Heart left ventricle (tissue), 16 donors: Measurements from ENCODE around the gene PARP1. TPM values are rescaled to one million over a fixed set of nuclear protein-coding genes. Genes with fewer than 3 reads are reported as not detected.

Source experiments
- ATAC-seq, 4 donors: fragments of 200-7000 bp; cut with Tn5 transposase; one replicate each; pipeline ENCODE4 v1.9.1; 2020 to 2022; ENCODE audit warnings: moderate library complexity in 4 of 4, mild to moderate bottlenecking in 3 of 4, moderate number of reproducible peaks in 1 of 4
- DNase-seq, 5 donors: peaks; one replicate each; pipeline ENCODE4 v3.0.0-alpha.2; 2020
- H3K27ac ChIP-seq, 12 donors: fragments of 200-600 bp; sonication (generic) in 4 of 12; one replicate each; pipeline versions ENCODE4 v1.5.0 to v1.8.0; 2016 to 2022; ENCODE audit warnings: mild to moderate bottlenecking in 2 of 12
- H3K27me3 ChIP-seq, 9 donors: fragments of 200-600 bp; sonication (generic) in 2 of 9; one replicate each; pipeline versions ENCODE4 v1.5.1 to v1.8.0; 2016 to 2022; ENCODE audit warnings: mild to moderate bottlenecking in 3 of 9
- H3K36me3 ChIP-seq, 9 donors: fragments of 200-600 bp; sonication (generic) in 2 of 9; one replicate each; pipeline versions ENCODE4 v1.5.0 to v1.8.0; 2018 to 2022; ENCODE audit warnings: mild to moderate bottlenecking in 2 of 9
- H3K4me1 ChIP-seq, 12 donors: fragments of 200-600 bp; sonication (generic) in 4 of 12; one replicate each; pipeline versions ENCODE4 v1.5.0 to v1.8.0; 2016 to 2022; ENCODE audit warnings: mild to moderate bottlenecking in 3 of 12
- H3K4me3 ChIP-seq, 12 donors: fragments of 200-600 bp; sonication (generic) in 4 of 12; one replicate each; pipeline versions ENCODE4 v1.5.0 to v1.8.0; 2017 to 2022; ENCODE audit warnings: mild to moderate bottlenecking in 9 of 12, moderate library complexity in 4 of 12
- H3K9me3 ChIP-seq, 12 donors: fragments of 200-600 bp; sonication (generic) in 4 of 12; one replicate each; pipeline versions ENCODE4 v1.5.0 to v1.8.0; 2016 to 2022; ENCODE audit warnings: mild to moderate bottlenecking in 1 of 12
- POLR2A ChIP-seq, 2 donors: fragments of 450-650 bp; IDR thresholded peaks; one replicate each; pipeline ENCODE4 v1.6.1; 2017; ENCODE audit warnings: antibody characterized with exemption in 2 of 2, mild to moderate bottlenecking in 2 of 2, moderate library complexity in 2 of 2
- WGBS, 4 donors: extraction: QIAGEN DNeasy Blood & Tissue Kit in 2 of 4; methylation state at CpG; one replicate each; pipeline versions ENCODE4 v1.1.5 to v1.1.7; 2013 to 2018; 5-methylcytosine and 5-hydroxymethylcytosine counted together
- intact Hi-C, 10 donors: fragments of 100-400 bp; cut with DNase I; formaldehyde crosslinking; loops; one replicate each; pipeline versions ENCODE4 v1.11.1 to v1.14.2; 2022
- polyA plus RNA-seq, 2 donors: library from polyadenylated mRNA; stranded (reverse); fragments of 200-250 nt; gene quantifications; one replicate each; pipeline ENCODE4 v1.2.3, GENCODE V29; 2013
- total RNA-seq, 9 donors: library from RNA; depleted of rRNA in 2 of 9; stranded (reverse); fragments of >200 nt in 2 of 9; fragmentation: NEBNext Ultra II Directional in 3 of 9; extraction: Animal tissue kit (Norgen Biotek cat#: 25700) in 3 of 9; gene quantifications; one replicate each; pipeline versions ENCODE4 v1.1.0 to v1.2.4, GENCODE V29; 2016 to 2023
- TF ChIP-seq, protein P1 (sequence below), 12 donors: fragments of 200-600 bp; sonication (generic) in 4 of 12; IDR thresholded peaks; one replicate each; pipeline versions ENCODE4 v1.5.0 to v1.8.0; 2018 to 2022; ENCODE audit warnings: antibody characterized with exemption in 12 of 12, mild to moderate bottlenecking in 5 of 12
- donor health status: ischemic (EF 13 %, LVEDD 7.1; RV severe dilation, severe dysfunction).
- donor health status: healthy with polysubstance abuse.
- donor health status: DM: no; HTN: yes; CAD: no.
- donor health status: DM: no; HTN: no; CAD: no.
- donor health status: ischemic (EF 25% LVEDD 6.9; RV normal size, moderate dysfunction).
- donor health status: ischemic (EF 25% LVEDD 5.7; RV mildly dilated, moderate dysfunction).
- donor health status: healthy.
- donor health status: DM: yes; HTN: yes; CAD: no.
- donor health status: ischemic (EF 35%, LVEDD 5.7; RV mildly dilated, moderate dysfunction).
- donor health status: nonischemic (EF 11% LVEDD 7.7; RV severe dilation, severe dysfunction).
- donor health status: DM: yes; HTN: yes; CAD: no.
- donor health status: PGD.
- donor health status: ischemic (EF 29% LVEDD 5.4; RV normal size, mild dysfunction).
- donor health status: nonischemic (EF 23%, LVEDD 6.1; RV moderate dilation, normal function).

The PARP1 gene
- total and polyA plus RNA-seq, 11 donors, result 50.4 to 168 (median 111) TPM

DNA sequence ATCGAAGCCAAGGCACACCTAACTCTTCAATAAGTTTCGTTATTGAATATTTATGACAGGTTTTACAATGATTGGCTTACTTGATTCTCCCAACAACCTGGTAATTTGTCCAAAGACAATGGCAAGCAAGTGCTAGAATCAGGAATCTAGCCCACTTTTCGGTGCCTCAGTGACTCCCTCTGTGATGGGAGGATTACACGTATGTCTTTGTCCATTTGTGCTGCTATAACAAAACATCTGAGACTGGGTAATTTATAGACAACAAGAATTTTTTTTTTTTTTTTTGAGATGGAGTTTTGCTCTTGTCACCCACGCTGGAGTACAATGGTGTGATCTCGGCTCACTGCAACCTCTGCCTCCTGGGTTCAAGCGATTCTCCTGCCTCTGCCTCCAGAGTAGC lies 96.5 kb downstream of the PARP1 start:
- H3K27me3 ChIP-seq, result no peaks in the 10 kb centered on the region
- no peak for TF ChIP-seq POLR2A (IDR thresholded peaks at IDR 0.05)
- TF ChIP-seq, protein P1, sequence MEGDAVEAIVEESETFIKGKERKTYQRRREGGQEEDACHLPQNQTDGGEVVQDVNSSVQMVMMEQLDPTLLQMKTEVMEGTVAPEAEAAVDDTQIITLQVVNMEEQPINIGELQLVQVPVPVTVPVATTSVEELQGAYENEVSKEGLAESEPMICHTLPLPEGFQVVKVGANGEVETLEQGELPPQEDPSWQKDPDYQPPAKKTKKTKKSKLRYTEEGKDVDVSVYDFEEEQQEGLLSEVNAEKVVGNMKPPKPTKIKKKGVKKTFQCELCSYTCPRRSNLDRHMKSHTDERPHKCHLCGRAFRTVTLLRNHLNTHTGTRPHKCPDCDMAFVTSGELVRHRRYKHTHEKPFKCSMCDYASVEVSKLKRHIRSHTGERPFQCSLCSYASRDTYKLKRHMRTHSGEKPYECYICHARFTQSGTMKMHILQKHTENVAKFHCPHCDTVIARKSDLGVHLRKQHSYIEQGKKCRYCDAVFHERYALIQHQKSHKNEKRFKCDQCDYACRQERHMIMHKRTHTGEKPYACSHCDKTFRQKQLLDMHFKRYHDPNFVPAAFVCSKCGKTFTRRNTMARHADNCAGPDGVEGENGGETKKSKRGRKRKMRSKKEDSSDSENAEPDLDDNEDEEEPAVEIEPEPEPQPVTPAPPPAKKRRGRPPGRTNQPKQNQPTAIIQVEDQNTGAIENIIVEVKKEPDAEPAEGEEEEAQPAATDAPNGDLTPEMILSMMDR (IDR thresholded peaks at IDR 0.05), result no peak
- H3K9me3 ChIP-seq, result no peaks in the 10 kb centered on the region
- peaks cover 0 to 22% (median 10%) of the 10 kb centered on the region in 12 donors for H3K4me1 ChIP-seq
- 95 to 98% (median 96%) methylated on average over 7 of the region's 7 CpGs for WGBS, 4 donors
- DNase-seq (no peak), ATAC-seq (no peak)
- H3K27ac ChIP-seq, result no peak overlapping the region
- no peak overlapping the region for H3K4me3 ChIP-seq
- H3K36me3 ChIP-seq, result no peaks in the 10 kb centered on the region
- intact Hi-C loops, result loop anchor here in 1 of 10 donors (5.0 kb wide), 1 partner anchor 41 kb away; no protein-coding TSS in a partner anchor

Other genes with a start within 250 kb of the PARP1 start
- gene ACBD3, start 221.4 kb downstream of the PARP1 start, total RNA-seq, result 10 to 100 TPM; 23.6 to 39.1 (median 28.4) TPM
- gene ACBD3, start 221.4 kb downstream of the PARP1 start, polyA plus RNA-seq, result 10 to 100 TPM in 1 of 2 donors, 1 to 10 TPM in 1; 9.3 to 24.3 TPM
- under 1 TPM in 2 of 9 donors, not detected in 7; 0.32 to 0.84 TPM for gene MIXL1, start 184.4 kb downstream of the PARP1 start, total RNA-seq
- gene MIXL1, start 184.4 kb downstream of the PARP1 start, polyA plus RNA-seq, result under 1 TPM in 1 of 2 donors, not detected in 1; 0.06 TPM
- 10 to 100 TPM; 10.9 to 21.0 (median 18.0) TPM for gene LIN9, start 98.9 kb downstream of the PARP1 start, total RNA-seq
- 10 to 100 TPM; 11.1 to 11.7 TPM for gene LIN9, start 98.9 kb downstream of the PARP1 start, polyA plus RNA-seq
- 1 to 10 TPM in 4 of 9 donors, under 1 TPM in 5; 0.39 to 1.7 (median 0.97) TPM for gene STUM, start 140.7 kb upstream of the PARP1 start, total RNA-seq
- 1 to 10 TPM in 1 of 2 donors, under 1 TPM in 1; 0.53 to 1.1 TPM for gene STUM, start 140.7 kb upstream of the PARP1 start, polyA plus RNA-seq